Gastrocnemius medialis (tissue), 4 donors: ENCODE data around the gene BIRC6. TPM values are rescaled to one million over a fixed set of nuclear protein-coding genes. Genes with fewer than 3 reads are reported as not detected.

Source experiments
- ATAC-seq, 2 donors: fragments of 150-250 bp; one replicate each; pipeline ENCODE4 v1.9.1; 2016
- DNase-seq, 2 donors: peaks; one replicate each; pipeline ENCODE4 v3.0.0-alpha.2; 2019
- H3K27ac ChIP-seq, 4 donors: fragments of 200-600 bp; sonication (generic); 1 replicate in 1 of 4; 2 replicates in 3 of 4; pipeline ENCODE4 v1.5.1; 2016 to 2018; ENCODE audit warnings: mild to moderate bottlenecking in 2 of 4, moderate library complexity in 1 of 4
- H3K27me3 ChIP-seq, 3 donors: fragments of 200-600 bp; sonication (generic) in 2 of 3; 1 replicate in 1 of 3; 2 replicates in 2 of 3; pipeline versions ENCODE4 v1.5.1 to v1.6.0; 2016 to 2019; ENCODE audit warnings: mild to moderate bottlenecking in 1 of 3, moderate library complexity in 1 of 3
- H3K36me3 ChIP-seq, 2 donors: fragments of 200-600 bp; sonication (generic) in 1 of 2; one replicate each; pipeline ENCODE4 v1.5.1; 2017 to 2018
- H3K4me1 ChIP-seq, 2 donors: fragments of 200-600 bp; sonication (generic) in 1 of 2; one replicate each; pipeline ENCODE4 v1.5.1; 2016 to 2017; ENCODE audit warnings: mild to moderate bottlenecking in 2 of 2
- H3K4me3 ChIP-seq, 4 donors: fragments of 200-600 bp; sonication (generic) in 3 of 4; 1 replicate in 1 of 4; 2 replicates in 3 of 4; pipeline ENCODE4 v1.5.1; 2016 to 2019; ENCODE audit warnings: mild to moderate bottlenecking in 2 of 4
- H3K9me3 ChIP-seq, 3 donors: fragments of 200-600 bp; sonication (generic) in 2 of 3; 1 replicate in 1 of 3; 2 replicates in 2 of 3; pipeline ENCODE4 v1.5.1; 2016 to 2019
- POLR2A ChIP-seq, 2 donors: fragments of 450-650 bp; IDR thresholded peaks; one replicate each; pipeline ENCODE4 v1.6.1; 2017; ENCODE audit warnings: antibody characterized with exemption in 2 of 2, mild to moderate bottlenecking in 2 of 2, moderate library complexity in 2 of 2
- in situ Hi-C, 4 donors: fragments of 200-750 bp; cut with MboI; loops; one replicate each; pipeline versions ENCODE4 v1.15.0 to v1.8.0; 2017; ENCODE audit warnings: low sequenced_read_pairs in 4 of 4
- intact Hi-C: fragments of 100-400 bp; cut with DNase I; formaldehyde crosslinking; loops from one replicate; pipeline ENCODE4 v1.15.1; 2023; ENCODE audit warnings: low total_unique reads
- total RNA-seq, 4 donors: library from RNA; depleted of rRNA; stranded (reverse); fragments of >200 nt; gene quantifications; one replicate each; pipeline versions ENCODE4 v1.1.0 to v1.2.3, GENCODE V29; 2016
- TF ChIP-seq, protein P1 (sequence below), 5 experiments: fragments of 450-650 bp in 3 of 5; fragments of 200-600 bp in 2 of 5; sonication (generic) in 2 of 5; IDR thresholded peaks in 4 of 5; conservative IDR thresholded peaks in 1 of 5; 1 replicate in 4 of 5; 2 replicates in 1 of 5; pipeline ENCODE4 v1.5.1; 2016 to 2019; ENCODE audit warnings: antibody characterized with exemption in 5 of 5, mild to moderate bottlenecking in 3 of 5, moderate library complexity in 3 of 5

The BIRC6 gene
- total RNA-seq, 4 donors from 2014 or later: 60.1 to 107 (median 77.6) TPM

DNA sequence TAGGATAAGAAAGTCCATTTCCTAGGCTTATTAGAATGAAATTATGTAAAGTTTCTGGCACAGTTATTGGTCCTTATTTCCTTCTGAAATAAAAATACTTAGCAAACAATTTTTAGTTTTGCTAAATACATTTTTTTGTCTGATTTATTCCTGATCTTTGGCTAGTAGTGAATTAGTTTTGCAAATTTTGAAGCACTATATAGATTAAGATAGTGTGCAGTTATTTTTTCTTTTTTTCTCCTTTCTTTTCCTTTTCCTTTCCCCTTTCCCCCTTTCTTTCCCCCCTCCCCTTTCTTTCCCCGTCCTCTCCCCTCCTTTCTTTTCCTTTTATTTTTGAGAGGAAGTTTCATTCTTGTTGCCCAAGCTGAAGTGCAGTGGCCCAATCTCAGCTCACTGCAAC, 59.7 kb downstream of the BIRC6 start:
- ATAC-seq (no peak), DNase-seq (no peak)
- Histone ChIP-seq H3K36me3 (peaks cover 0 to 30% of the 10 kb centered on the region in 2 donors), H3K4me3 (no peak overlapping the region), H3K9me3 (no peaks in the 10 kb centered on the region), H3K27me3 (no peaks in the 10 kb centered on the region), H3K27ac (no peak overlapping the region), H3K4me1 (peaks cover 0 to 5% of the 10 kb centered on the region in 2 donors)
- TF ChIP-seq, protein P1, sequence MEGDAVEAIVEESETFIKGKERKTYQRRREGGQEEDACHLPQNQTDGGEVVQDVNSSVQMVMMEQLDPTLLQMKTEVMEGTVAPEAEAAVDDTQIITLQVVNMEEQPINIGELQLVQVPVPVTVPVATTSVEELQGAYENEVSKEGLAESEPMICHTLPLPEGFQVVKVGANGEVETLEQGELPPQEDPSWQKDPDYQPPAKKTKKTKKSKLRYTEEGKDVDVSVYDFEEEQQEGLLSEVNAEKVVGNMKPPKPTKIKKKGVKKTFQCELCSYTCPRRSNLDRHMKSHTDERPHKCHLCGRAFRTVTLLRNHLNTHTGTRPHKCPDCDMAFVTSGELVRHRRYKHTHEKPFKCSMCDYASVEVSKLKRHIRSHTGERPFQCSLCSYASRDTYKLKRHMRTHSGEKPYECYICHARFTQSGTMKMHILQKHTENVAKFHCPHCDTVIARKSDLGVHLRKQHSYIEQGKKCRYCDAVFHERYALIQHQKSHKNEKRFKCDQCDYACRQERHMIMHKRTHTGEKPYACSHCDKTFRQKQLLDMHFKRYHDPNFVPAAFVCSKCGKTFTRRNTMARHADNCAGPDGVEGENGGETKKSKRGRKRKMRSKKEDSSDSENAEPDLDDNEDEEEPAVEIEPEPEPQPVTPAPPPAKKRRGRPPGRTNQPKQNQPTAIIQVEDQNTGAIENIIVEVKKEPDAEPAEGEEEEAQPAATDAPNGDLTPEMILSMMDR (IDR thresholded peaks at IDR 0.05 in 4 of 5, conservative IDR thresholded peaks at IDR 0.05 in 1 of 5): no peak
- TF ChIP-seq POLR2A (IDR thresholded peaks at IDR 0.05): no peak
- in situ Hi-C loops: no loop called here
- intact Hi-C loops: no loop called here

DNA sequence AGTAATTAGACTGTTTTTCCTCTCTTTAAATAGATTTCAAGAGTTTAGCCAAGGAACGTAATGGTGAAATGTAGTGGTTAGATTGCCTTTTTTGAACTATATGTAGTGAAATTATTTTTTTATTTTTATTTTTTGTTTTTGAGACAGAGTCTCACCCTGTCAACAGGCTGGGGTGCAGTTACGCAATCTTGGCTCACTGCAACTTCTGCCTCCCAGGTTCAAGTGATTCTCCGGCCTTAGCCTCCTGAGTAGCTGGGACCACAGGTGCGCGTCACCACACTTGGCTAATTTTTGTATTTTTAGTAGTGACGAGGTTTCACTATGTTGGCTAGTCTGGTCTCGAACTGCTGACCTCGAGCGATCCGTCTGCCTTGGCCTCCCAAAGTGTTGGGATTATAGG, 60.8 kb downstream of the BIRC6 start:
- H3K9me3 ChIP-seq: no peaks in the 10 kb centered on the region
- H3K36me3 ChIP-seq: peaks cover 0 to 30% of the 10 kb centered on the region in 2 donors
- peaks cover 0 to 16% of the 10 kb centered on the region in 2 donors for H3K4me1 ChIP-seq
- in situ Hi-C loops: no loop called here
- TF ChIP-seq POLR2A (IDR thresholded peaks at IDR 0.05): no peak
- TF ChIP-seq, protein P1 (IDR thresholded peaks at IDR 0.05 in 4 of 5, conservative IDR thresholded peaks at IDR 0.05 in 1 of 5): no peak
- H3K27me3 ChIP-seq: no peaks in the 10 kb centered on the region
- no peak overlapping the region for H3K27ac ChIP-seq
- H3K4me3 ChIP-seq: no peak overlapping the region
- DNase-seq: no peak
- no peak for ATAC-seq
- intact Hi-C loops: no loop called here

DNA sequence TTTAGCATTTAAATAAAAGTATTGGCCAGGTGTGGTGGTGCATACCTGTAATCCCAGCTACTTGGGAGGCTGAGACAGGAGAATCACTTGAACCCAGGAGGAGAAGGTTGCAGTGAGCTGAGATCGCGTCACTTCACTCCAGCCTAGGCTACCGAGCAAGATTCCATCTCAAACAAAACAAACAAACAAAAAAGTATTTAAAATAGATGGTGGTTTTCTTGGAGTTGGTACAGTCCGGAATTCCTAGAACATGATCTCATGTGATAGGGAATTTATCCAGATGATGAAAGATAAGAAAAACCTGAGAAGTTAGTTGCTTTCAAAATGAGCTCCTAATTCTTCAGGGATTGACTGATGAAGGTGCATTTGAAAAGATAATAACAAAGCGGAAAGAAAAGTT, 62.0 kb downstream of the BIRC6 start:
- in situ Hi-C loops: no loop called here
- no peak for ATAC-seq
- Histone ChIP-seq H3K4me1 (peaks cover 0 to 16% of the 10 kb centered on the region in 2 donors), H3K27ac (no peak overlapping the region), H3K36me3 (peaks cover 0 to 30% of the 10 kb centered on the region in 2 donors), H3K4me3 (no peak overlapping the region), H3K27me3 (no peaks in the 10 kb centered on the region), H3K9me3 (no peaks in the 10 kb centered on the region)
- TF ChIP-seq, protein P1 (IDR thresholded peaks at IDR 0.05 in 4 of 5, conservative IDR thresholded peaks at IDR 0.05 in 1 of 5): no peak
- TF ChIP-seq POLR2A (IDR thresholded peaks at IDR 0.05): no peak
- DNase-seq: no peak
- intact Hi-C loops: no loop called here

DNA sequence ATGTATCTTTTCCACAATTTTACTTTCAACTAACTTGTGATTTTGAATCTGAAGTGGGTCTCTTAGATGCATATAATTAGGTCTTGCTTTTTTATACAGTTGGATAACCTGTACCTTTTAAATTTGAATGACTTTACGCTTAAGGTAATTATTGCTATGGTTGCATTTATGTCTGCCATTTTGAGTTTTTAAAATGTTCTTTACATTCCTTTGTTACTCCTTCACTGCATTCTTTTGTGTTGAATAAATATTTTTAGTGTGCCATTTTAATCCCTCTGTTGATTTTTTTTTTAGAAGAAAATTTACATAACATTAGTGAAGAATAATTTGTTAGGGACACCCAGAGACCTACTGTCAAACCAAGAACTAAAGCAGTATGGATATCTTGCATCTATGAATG, 65.3 kb downstream of the BIRC6 start:
- in situ Hi-C loops: no loop called here
- no peak for DNase-seq
- Histone ChIP-seq H3K27ac (peak overlapping the region in 2 of 4 donors; percentile 24 to 37), H3K9me3 (no peaks in the 10 kb centered on the region), H3K36me3 (peaks cover 0 to 5% of the 10 kb centered on the region in 2 donors), H3K27me3 (no peaks in the 10 kb centered on the region), H3K4me3 (no peak overlapping the region), H3K4me1 (peaks cover 23 to 39% of the 10 kb centered on the region in 2 donors)
- no peak for TF ChIP-seq POLR2A (IDR thresholded peaks at IDR 0.05)
- TF ChIP-seq, protein P1 (IDR thresholded peaks at IDR 0.05 in 4 of 5, conservative IDR thresholded peaks at IDR 0.05 in 1 of 5): no peak
- no peak for ATAC-seq
- intact Hi-C loops: no loop called here

DNA sequence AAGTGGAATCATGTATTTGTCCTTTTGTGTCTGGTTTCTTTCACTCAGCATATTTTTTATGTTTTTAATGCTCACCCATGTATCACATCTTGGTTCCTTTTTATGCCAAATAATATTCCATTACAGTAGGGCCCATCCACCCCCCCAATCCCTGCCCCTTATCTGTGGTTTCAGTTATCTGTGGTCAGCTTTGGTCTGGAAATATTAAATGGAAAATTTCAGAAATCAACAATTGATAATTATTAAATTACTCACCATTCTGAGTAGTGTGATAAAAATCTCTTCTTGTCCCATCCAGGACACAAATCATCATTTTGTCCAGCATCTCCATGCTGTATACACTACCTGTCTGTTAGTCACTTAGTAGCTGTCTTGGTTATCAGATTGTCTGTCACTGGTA, 66.7 kb downstream of the BIRC6 start:
- DNase-seq: no peak
- in situ Hi-C loops (no loop called here), intact Hi-C loops (no loop called here)
- Histone ChIP-seq H3K36me3 (no peaks in the 10 kb centered on the region), H3K4me1 (peaks cover 36 to 50% of the 10 kb centered on the region in 2 donors), H3K4me3 (no peak overlapping the region), H3K27me3 (no peaks in the 10 kb centered on the region), H3K27ac (no peak overlapping the region), H3K9me3 (no peaks in the 10 kb centered on the region)
- no peak for ATAC-seq
- no peak for TF ChIP-seq POLR2A (IDR thresholded peaks at IDR 0.05)
- TF ChIP-seq, protein P1 (IDR thresholded peaks at IDR 0.05 in 4 of 5, conservative IDR thresholded peaks at IDR 0.05 in 1 of 5): no peak
